ENCODE results near the gene MORN1.

The MORN1 gene

DNA sequence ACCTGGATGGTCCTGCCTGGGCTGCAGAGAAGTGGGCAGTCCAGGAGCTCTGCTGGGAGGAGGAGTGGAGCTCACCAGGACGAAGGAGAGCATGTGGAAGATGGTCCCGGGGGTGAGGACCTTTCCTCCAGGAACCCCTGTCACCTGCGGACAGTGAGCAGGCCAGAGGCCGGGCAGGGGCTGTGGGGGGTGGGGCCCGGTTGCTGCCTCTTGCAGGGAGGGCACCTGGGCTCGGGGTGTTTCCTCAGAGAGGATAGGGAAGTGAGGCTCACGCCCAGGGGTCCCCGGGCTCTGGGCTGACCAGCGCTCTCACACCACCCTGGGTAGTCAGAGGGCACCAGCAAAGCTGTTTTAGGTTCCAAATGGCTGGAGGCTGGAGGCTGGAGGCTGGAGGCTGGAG, 43.7 kb upstream of the MORN1 start:
- TF ChIP-seq EZH2 (IDR thresholded peaks at IDR 0.05) (no peak), FOXP2 (optimal IDR thresholded peaks at IDR 0.05; ENCODE audit: control extremely low read depth, extremely low read length, insufficient read depth) (no peak), POLR2AphosphoS5 (IDR thresholded peaks at IDR 0.05; ENCODE audit: borderline replicate concordance, low read depth, low read length) (no peak)
- Histone ChIP-seq H3K9ac (ENCODE audit: insufficient read length) (no peak overlapping the region), H3K4me3 (no peak overlapping the region), H3K36me3 (ENCODE audit: insufficient read depth, low read length) (no peaks in the 10 kb centered on the region), H3K9me3 (ENCODE audit: low read depth, low read length) (no peaks in the 10 kb centered on the region), H3K27ac (no peak overlapping the region)
- DNase-seq (ENCODE audit: low read depth, low spot score), result no peak

DNA sequence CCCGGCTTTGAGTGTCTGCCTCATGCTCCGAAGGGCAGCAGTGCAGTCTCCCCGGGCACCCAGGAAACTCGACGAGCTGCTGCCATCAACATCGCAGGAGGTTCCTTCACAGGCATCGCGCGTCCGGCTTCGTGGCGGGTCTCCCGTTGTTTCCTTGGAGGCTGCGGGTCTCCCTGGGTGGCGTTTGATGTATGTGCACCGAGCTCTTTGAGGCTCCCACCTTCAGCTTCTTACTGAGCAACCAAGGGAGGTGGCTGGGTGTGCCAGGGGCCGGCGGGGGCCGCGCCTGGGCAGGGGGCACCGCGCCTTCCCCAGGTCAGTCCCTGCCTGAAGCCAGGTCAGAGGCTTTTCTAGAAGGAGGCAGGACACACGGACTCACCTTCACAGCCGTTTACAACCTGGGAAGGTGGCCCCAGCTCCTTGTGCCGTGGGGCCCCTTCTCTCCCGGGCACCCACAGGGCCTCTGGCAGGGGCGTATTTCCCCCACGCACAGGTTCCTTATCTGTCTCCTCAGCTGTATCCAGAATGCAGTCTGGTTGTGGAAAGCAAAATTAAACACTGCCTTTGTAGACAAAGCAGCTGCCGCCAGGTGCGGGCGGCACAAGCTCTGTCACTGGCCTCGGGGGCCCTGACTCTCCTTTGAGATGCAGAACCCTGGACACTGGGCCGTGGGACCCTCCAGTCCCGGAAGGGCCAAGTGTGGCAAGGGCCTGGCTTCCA, 42.7 kb upstream of the MORN1 start:
- Histone ChIP-seq H3K27ac (no peak overlapping the region), H3K36me3 (ENCODE audit: insufficient read depth, low read length) (no peaks in the 10 kb centered on the region), H3K4me3 (no peak overlapping the region), H3K9ac (ENCODE audit: insufficient read length) (no peak overlapping the region), H3K9me3 (ENCODE audit: low read depth, low read length) (no peaks in the 10 kb centered on the region)
- TF ChIP-seq POLR2AphosphoS5 (IDR thresholded peaks at IDR 0.05; ENCODE audit: borderline replicate concordance, low read depth, low read length) (no peak), EZH2 (IDR thresholded peaks at IDR 0.05) (no peak), FOXP2 (optimal IDR thresholded peaks at IDR 0.05; ENCODE audit: control extremely low read depth, extremely low read length, insufficient read depth) (no peak)
- DNase-seq (ENCODE audit: low read depth, low spot score), result no peak

DNA sequence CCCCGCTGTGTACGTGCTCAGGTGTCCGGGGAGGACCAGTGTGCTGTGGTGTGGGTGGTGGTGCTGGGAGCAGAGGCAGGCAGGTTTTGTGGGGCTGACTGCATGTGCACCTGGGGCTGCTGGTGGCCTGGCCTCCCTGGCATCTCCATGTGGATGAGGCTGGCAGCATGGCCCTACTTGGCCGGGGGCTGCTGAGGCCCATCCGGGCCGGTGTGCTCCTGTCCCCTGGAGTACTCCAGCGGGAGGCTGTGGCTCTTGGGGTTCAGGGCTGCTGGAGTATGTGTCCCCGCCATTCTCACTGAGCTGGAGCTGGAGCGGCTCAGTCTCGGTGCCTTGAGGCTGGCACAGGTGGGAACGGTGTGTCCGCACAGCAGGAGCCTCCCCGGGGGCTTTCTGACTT, 41.8 kb upstream of the MORN1 start:
- DNase-seq (ENCODE audit: low read depth, low spot score), result no peak
- TF ChIP-seq POLR2AphosphoS5 (IDR thresholded peaks at IDR 0.05; ENCODE audit: borderline replicate concordance, low read depth, low read length) (no peak), FOXP2 (optimal IDR thresholded peaks at IDR 0.05; ENCODE audit: control extremely low read depth, extremely low read length, insufficient read depth) (no peak), EZH2 (IDR thresholded peaks at IDR 0.05) (no peak)
- H3K9ac ChIP-seq (ENCODE audit: insufficient read length), result no peak overlapping the region
- H3K4me3 ChIP-seq, result no peak overlapping the region
- no peaks in the 10 kb centered on the region for H3K36me3 ChIP-seq (ENCODE audit: insufficient read depth, low read length)
- no peaks in the 10 kb centered on the region for H3K9me3 ChIP-seq (ENCODE audit: low read depth, low read length)
- H3K27ac ChIP-seq, result no peak overlapping the region

DNA sequence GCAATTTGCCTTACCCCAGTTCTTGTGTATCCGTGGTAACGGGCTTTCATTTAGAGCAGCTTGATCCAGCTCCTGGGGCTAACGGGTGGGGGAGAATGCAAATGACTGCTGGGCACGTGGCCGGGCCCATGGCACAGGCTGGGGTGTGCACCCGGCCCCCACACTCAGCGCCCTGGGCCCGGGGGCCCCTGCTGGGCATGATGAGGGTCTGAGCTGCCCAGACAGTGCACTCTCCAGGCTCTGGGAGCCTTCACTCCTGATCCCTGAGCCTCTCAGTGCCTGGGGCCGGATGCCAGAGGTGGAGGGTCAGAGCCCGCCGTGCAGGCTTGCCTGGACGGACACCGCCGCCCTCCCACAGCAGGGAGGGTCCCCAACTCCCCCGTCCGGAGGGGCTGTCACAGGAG, 41.1 kb upstream of the MORN1 start:
- H3K36me3 ChIP-seq (ENCODE audit: insufficient read depth, low read length), result no peaks in the 10 kb centered on the region
- TF ChIP-seq FOXP2 (optimal IDR thresholded peaks at IDR 0.05; ENCODE audit: control extremely low read depth, extremely low read length, insufficient read depth) (no peak), EZH2 (IDR thresholded peaks at IDR 0.05) (no peak), POLR2AphosphoS5 (IDR thresholded peaks at IDR 0.05; ENCODE audit: borderline replicate concordance, low read depth, low read length) (no peak)
- H3K4me3 ChIP-seq, result no peak overlapping the region
- no peak for DNase-seq (ENCODE audit: low read depth, low spot score)
- no peaks in the 10 kb centered on the region for H3K9me3 ChIP-seq (ENCODE audit: low read depth, low read length)
- H3K27ac ChIP-seq, result no peak overlapping the region
- no peak overlapping the region for H3K9ac ChIP-seq (ENCODE audit: insufficient read length)

DNA sequence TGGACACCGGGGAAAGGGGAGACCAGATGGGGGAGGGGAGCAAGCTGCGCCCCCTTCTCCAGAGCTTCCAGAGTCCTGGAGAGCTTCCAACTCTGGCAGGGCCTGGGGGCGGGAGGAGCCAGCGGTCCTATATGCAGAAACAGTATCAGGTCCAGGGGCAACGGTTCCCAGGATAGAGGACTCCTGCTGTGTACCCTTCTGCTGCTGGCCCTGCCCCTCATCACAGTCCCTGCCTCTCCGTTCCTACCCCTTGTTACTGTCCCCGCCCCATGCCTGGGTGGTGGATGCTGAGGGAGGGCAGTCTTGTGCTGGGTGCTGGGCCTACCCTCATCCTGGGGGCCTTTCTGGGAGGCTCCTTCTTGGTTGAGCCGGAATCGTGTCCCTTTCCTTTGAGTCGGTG, 40.2 kb upstream of the MORN1 start:
- no peak for DNase-seq (ENCODE audit: low read depth, low spot score)
- H3K36me3 ChIP-seq (ENCODE audit: insufficient read depth, low read length), result no peaks in the 10 kb centered on the region

DNA sequence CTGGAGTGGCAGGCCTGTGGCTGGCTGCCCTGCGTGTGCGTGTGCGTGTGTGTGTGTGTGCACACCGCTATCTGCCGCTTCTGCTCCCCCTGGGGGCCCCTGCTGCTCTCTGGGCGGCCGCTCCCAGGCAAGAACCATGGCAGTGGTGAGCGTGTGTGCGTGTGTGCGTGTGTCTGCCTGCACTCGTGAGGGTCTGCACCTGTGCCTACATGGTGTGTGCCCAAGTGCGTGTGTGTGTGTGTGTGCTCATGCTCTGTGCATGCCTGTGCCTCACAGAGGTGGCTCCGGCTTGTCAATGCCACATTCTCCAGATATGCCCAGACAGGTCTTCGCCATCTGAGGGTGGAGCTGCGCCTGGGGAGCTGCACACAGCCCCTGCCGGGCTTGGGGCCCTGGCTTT, 39.7 kb upstream of the MORN1 start:
- no peak for DNase-seq (ENCODE audit: low read depth, low spot score)
- Histone ChIP-seq H3K4me3 (no peak overlapping the region), H3K36me3 (ENCODE audit: insufficient read depth, low read length) (no peaks in the 10 kb centered on the region), H3K9me3 (ENCODE audit: low read depth, low read length) (no peaks in the 10 kb centered on the region), H3K9ac (ENCODE audit: insufficient read length) (no peak overlapping the region), H3K27ac (no peak overlapping the region)
- TF ChIP-seq FOXP2 (optimal IDR thresholded peaks at IDR 0.05; ENCODE audit: control extremely low read depth, extremely low read length, insufficient read depth), result no peak
- TF ChIP-seq POLR2AphosphoS5 (IDR thresholded peaks at IDR 0.05; ENCODE audit: borderline replicate concordance, low read depth, low read length), result no peak
- TF ChIP-seq EZH2 (IDR thresholded peaks at IDR 0.05), result no peak

More for the DNA sequence above, 40.2 kb upstream of the MORN1 start:
- no peak overlapping the region for H3K27ac ChIP-seq
- no peak overlapping the region for H3K4me3 ChIP-seq
- TF ChIP-seq POLR2AphosphoS5 (IDR thresholded peaks at IDR 0.05; ENCODE audit: borderline replicate concordance, low read depth, low read length) (no peak), EZH2 (IDR thresholded peaks at IDR 0.05) (no peak), FOXP2 (optimal IDR thresholded peaks at IDR 0.05; ENCODE audit: control extremely low read depth, extremely low read length, insufficient read depth) (no peak)
- H3K9ac ChIP-seq (ENCODE audit: insufficient read length), result no peak overlapping the region
- H3K9me3 ChIP-seq (ENCODE audit: low read depth, low read length), result no peaks in the 10 kb centered on the region

DNA sequence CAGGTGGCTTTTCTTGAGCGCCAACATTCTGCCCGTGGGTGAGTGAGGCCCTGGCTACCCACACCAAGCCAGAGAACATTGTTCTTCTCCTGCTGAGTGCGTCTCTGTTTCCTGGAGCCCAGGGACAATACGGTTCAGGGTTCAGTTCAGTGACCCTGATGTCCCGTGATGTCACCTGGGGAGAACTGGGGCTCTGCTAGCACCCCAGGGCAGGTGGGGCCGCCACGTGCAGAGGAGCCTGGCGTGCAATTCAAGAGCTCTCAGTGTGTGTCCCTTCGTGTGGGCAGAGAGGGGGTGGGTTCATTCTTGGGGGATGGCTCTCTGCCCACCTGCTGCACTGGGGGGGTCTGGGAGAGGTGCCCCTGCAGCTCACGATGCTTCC, 39.2 kb upstream of the MORN1 start:
- Histone ChIP-seq H3K4me3 (no peak overlapping the region), H3K36me3 (ENCODE audit: insufficient read depth, low read length) (no peaks in the 10 kb centered on the region), H3K27ac (no peak overlapping the region), H3K9ac (ENCODE audit: insufficient read length) (no peak overlapping the region), H3K9me3 (ENCODE audit: low read depth, low read length) (no peaks in the 10 kb centered on the region)
- no peak for DNase-seq (ENCODE audit: low read depth, low spot score)
- TF ChIP-seq EZH2 (IDR thresholded peaks at IDR 0.05), result no peak
- no peak for TF ChIP-seq FOXP2 (optimal IDR thresholded peaks at IDR 0.05; ENCODE audit: control extremely low read depth, extremely low read length, insufficient read depth)
- no peak for TF ChIP-seq POLR2AphosphoS5 (IDR thresholded peaks at IDR 0.05; ENCODE audit: borderline replicate concordance, low read depth, low read length)

DNA sequence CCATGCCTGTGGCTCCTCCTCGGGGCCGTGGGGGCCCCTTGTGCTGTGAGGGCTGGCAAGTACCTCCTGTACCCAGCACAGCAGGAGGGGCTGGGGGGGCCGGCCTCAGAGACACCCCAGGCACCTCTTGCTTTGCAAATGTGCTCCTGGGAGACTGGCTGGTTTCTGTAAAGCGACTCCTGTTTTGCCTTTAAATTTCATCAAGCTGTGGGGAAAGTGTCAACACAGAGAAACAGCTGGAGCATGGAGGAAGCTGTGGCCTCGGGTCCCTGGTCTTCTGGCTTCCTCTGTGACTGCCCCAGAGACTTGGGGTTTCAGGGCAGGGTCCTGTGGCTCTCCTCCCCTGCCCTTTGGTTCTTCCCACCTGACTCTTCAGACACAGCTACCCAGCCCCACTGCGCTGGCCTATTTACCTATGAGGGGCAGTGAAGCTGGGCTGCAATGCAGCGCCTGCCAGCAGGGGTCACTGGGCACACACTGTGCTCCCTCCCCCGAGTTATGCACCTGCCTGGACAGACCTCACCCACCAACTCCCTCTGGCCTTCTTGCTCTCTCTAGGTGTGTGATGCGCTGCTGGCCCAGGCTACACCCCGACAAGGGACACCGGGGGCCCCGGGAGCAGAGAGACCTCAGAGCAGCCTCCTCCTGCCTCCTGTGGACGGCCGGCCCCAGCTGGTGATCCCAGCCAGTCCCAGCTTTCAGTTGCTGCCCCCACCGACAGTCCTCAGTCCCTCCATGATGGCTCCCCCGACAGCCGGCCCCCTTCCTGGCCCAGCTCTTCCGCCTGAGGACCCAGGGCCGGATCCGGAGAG, 38.6 kb upstream of the MORN1 start:
- Histone ChIP-seq H3K36me3 (ENCODE audit: insufficient read depth, low read length) (no peaks in the 10 kb centered on the region), H3K4me3 (no peak overlapping the region), H3K9me3 (ENCODE audit: low read depth, low read length) (no peaks in the 10 kb centered on the region), H3K9ac (ENCODE audit: insufficient read length) (no peak overlapping the region), H3K27ac (no peak overlapping the region)
- TF ChIP-seq FOXP2 (optimal IDR thresholded peaks at IDR 0.05; ENCODE audit: control extremely low read depth, extremely low read length, insufficient read depth), result no peak
- no peak for TF ChIP-seq EZH2 (IDR thresholded peaks at IDR 0.05)
- TF ChIP-seq POLR2AphosphoS5 (IDR thresholded peaks at IDR 0.05; ENCODE audit: borderline replicate concordance, low read depth, low read length), result no peak
- DNase-seq (ENCODE audit: low read depth, low spot score), result no peak

Data from SK-N-MC (cell line).